GM13977 (cell line): ENCODE data around the gene XRN2.

Experiments used
- DNase-seq: peaks from one replicate; pipeline ENCODE4 v3.0.0; 2012; ENCODE audit warnings: low spot score
- CTCF ChIP-seq: IDR thresholded peaks from 2 replicates; pipeline ENCODE4 v1.5.1; 2012; ENCODE audit warnings: mild to moderate bottlenecking, control low read depth; ENCODE audit not compliant: insufficient read depth; ENCODE audit errors: extremely low read depth, missing control alignments
- in situ Hi-C: fragments of 300-500 bp; cut with MboI; formaldehyde crosslinking; loops from one replicate; pipeline ENCODE4 v1.12.0; 2022; ENCODE audit warnings: low sequenced_read_pairs, low pct_unique_long_range_greater_than_20kb, mixed read lengths, inconsistent platforms; ENCODE audit not compliant: unreplicated experiment

XRN2 gene

DNA sequence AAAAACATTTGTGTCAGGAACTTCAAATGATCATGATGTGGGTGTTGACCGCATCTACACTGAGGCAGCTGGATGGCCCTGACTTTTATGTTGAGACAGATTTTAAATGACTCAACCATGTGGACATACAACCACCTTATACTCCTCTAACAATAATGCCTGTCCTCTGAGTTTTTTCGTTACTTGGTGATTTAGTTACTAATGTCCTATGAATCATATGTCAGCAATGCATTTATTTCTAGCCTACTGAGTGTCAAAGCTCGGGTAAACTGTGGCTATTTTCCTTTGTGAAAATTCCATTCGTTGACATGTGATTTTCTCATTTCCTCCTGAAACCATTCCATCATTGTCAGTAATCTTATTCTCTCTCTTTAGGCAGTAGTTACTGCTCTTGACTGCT, 133.1 kb downstream of the XRN2 start:
- TF ChIP-seq CTCF = no peak
- DNase-seq = no peak

DNA sequence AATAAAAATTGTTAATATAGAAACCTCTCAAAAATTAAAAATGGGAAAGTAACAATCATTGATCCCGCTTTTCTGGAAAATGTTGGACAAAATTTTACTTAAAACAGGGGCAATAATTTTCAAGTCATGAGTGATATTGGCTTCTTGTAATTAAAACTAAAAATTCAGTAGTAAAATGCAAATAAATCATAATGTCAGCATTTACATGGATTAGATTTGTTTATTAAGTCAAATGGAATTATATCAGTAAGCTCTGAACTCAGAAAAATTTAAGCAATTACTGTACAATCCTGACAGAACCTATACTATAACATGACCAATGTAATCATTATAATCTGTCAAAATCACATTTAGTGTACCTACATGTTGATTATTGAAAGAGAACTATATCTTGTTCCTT, 134.1 kb downstream of the XRN2 start:
- in situ Hi-C loops = no loop called here
- no peak for DNase-seq

More for the DNA sequence above, 133.1 kb downstream of the XRN2 start:
- in situ Hi-C loops = no loop called here

DNA sequence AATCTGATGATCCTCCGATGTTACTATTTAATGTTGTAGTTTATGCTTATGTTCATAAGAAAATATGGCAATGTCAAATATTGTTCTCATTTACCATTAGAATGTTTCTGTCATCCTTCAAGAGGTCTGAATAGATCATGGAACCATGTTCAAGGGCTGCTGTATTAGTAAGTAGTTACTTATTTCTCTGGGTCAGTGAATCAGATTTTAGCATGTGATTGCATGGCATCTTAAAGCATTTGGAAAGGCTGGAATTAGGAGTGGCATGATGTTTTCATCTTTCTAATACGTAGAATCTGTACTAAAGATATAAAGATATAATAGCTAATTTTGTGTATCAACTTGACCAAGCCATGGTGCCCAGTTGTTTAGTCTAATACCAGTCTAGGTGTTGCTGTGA, 134.7 kb downstream of the XRN2 start:
- no peak for TF ChIP-seq CTCF
- in situ Hi-C loops = no loop called here
- no peak for DNase-seq

More for the DNA sequence above, 134.1 kb downstream of the XRN2 start:
- TF ChIP-seq CTCF = no peak
